ENCODE results near the gene PLEKHO2.

GRCh38 chr15:64875641-64876223, 34.0 kb downstream of the PLEKHO2 start:
- TF ChIP-seq MYB (IDR thresholded peaks at IDR 0.05; ENCODE audit: borderline replicate concordance, low read depth, low read length) (no peak), TAF1 (IDR thresholded peaks at IDR 0.05; ENCODE audit: borderline replicate concordance, low read depth, low read length) (no peak), POLR2AphosphoS5 (IDR thresholded peaks at IDR 0.05; ENCODE audit: low read length) (no peak), EZH2 (IDR thresholded peaks at IDR 0.05; ENCODE audit: borderline replicate concordance, control insufficient read depth, low read depth, low read length) (no peak), CTCF (IDR thresholded peaks at IDR 0.05 in 2 of 3, conservative IDR thresholded peaks at IDR 0.05 in 1 of 3; ENCODE audit: control insufficient read depth in 2 of 3, extremely low read depth in 1 of 3, insufficient read depth in 1 of 3, low read depth in 3 of 3, low read length in 3 of 3) (no peak), MTA3 (IDR thresholded peaks at IDR 0.05; ENCODE audit: borderline replicate concordance, low read length) (no peak), BHLHE40 (IDR thresholded peaks at IDR 0.05; ENCODE audit: borderline replicate concordance in 1 of 2, low read depth in 2 of 2, low read length in 1 of 2) (no peak), SRF (IDR thresholded peaks at IDR 0.05; ENCODE audit: low read depth in 2 of 2, low read length in 2 of 2) (no peak), POLR2A (IDR thresholded peaks at IDR 0.05; ENCODE audit: low read depth, low read length) (no peak), POLR2AphosphoS2 (IDR thresholded peaks at IDR 0.05; ENCODE audit: low read depth, low read length) (no peak), USF2 (IDR thresholded peaks at IDR 0.05; ENCODE audit: borderline replicate concordance, low read depth, low read length) (no peak)
